HEK293 (cell line): Measurements from ENCODE around the gene SLF1.

Source experiments
- CTCF ChIA-PET: fragments of 350-600 bp; formaldehyde crosslinking; extraction: SDS; loops from one replicate; lab custom pipeline; 2021; ENCODE audit warnings: antibody characterized with exemption; lab: Yijun Ruan, JAX
- POLR2A ChIA-PET: fragments of 300-600 bp; formaldehyde crosslinking; extraction: SDS; loops from one replicate; lab custom pipeline; 2020; ENCODE audit warnings: antibody characterized with exemption, inconsistent platforms; lab: Yijun Ruan, JAX
- H3K27ac ChIP-seq: fragments of 200-500 bp; sonication (Bioruptor generic); 2 replicates; pipeline ENCODE4 v1.5.1; 2014; ENCODE audit warnings: low read depth, low read length, control low read depth, inconsistent platforms; ENCODE audit errors: extremely low read depth
- H3K36me3 ChIP-seq, 2 experiments: fragments of 200-500 bp in 1 of 2; sonication (Bioruptor generic) in 1 of 2; 1 replicate in 1 of 2; 2 replicates in 1 of 2; pipeline ENCODE4 v1.5.1; 2014 to 2017; ENCODE audit warnings: inconsistent platforms in 2 of 2, low read length in 2 of 2; ENCODE audit not compliant: control insufficient read depth in 2 of 2, insufficient read depth in 1 of 2
- H3K4me1 ChIP-seq: fragments of 200-500 bp; sonication (Bioruptor generic); 2 replicates; pipeline ENCODE4 v1.5.1; 2014; ENCODE audit warnings: mild to moderate bottlenecking, low read length, inconsistent platforms; ENCODE audit not compliant: control insufficient read depth, insufficient read depth
- H3K4me3 ChIP-seq: 2 replicates; pipeline ENCODE4 v1.5.1; 2011; ENCODE audit warnings: low read depth, mild to moderate bottlenecking, control low read depth, low read length, moderate library complexity
- H3K9me3 ChIP-seq: fragments of 200-500 bp; sonication (Bioruptor generic); 2 replicates; pipeline ENCODE4 v1.5.1; 2014; ENCODE audit warnings: low read depth, low read length, inconsistent platforms; ENCODE audit not compliant: control insufficient read depth, insufficient read depth
- BCL11B ChIP-seq: fragments of 450-650 bp; formaldehyde crosslinking; IDR thresholded peaks from 2 replicates; pipeline ENCODE4 v1.5.1; 2016; ENCODE audit warnings: low read depth, missing biosample characterization, missing genetic modification characterization
- GLIS2 ChIP-seq: fragments of 450-650 bp; formaldehyde crosslinking; IDR thresholded peaks from 2 replicates; pipeline ENCODE4 v1.5.1; 2016; ENCODE audit warnings: missing biosample characterization, missing genetic modification characterization
- INSM2 ChIP-seq: fragments of 450-650 bp; formaldehyde crosslinking; IDR thresholded peaks from 2 replicates; pipeline ENCODE4 v1.5.1; 2016; ENCODE audit warnings: missing biosample characterization, missing genetic modification characterization
- TSHZ1 ChIP-seq: fragments of 450-650 bp; formaldehyde crosslinking; IDR thresholded peaks from 2 replicates; pipeline ENCODE4 v1.5.1; 2016; ENCODE audit warnings: missing biosample characterization, missing genetic modification characterization, borderline replicate concordance
- ZBTB21 ChIP-seq: fragments of 450-650 bp; formaldehyde crosslinking; IDR thresholded peaks from 2 replicates; pipeline ENCODE4 v1.5.1; 2017; ENCODE audit warnings: missing biosample characterization, missing genetic modification characterization
- ZBTB8A ChIP-seq: fragments of 450-650 bp; formaldehyde crosslinking; IDR thresholded peaks from 2 replicates; pipeline ENCODE4 v1.5.1; 2016; ENCODE audit warnings: missing biosample characterization, missing genetic modification characterization
- ZFP3 ChIP-seq: fragments of 450-650 bp; formaldehyde crosslinking; IDR thresholded peaks from 2 replicates; pipeline ENCODE4 v1.5.1; 2016; ENCODE audit warnings: low read depth, missing biosample characterization, missing genetic modification characterization
- ZFP37 ChIP-seq: fragments of 450-650 bp; formaldehyde crosslinking; IDR thresholded peaks from 2 replicates; pipeline ENCODE4 v1.5.1; 2016; ENCODE audit warnings: missing biosample characterization, missing genetic modification characterization
- ZNF132 ChIP-seq: fragments of 450-650 bp; formaldehyde crosslinking; IDR thresholded peaks from 2 replicates; pipeline ENCODE4 v1.5.1; 2017; ENCODE audit warnings: missing biosample characterization, missing genetic modification characterization, borderline replicate concordance
- ZNF184 ChIP-seq: fragments of 450-650 bp; IDR thresholded peaks from 2 replicates; pipeline ENCODE4 v1.5.1; 2018; ENCODE audit warnings: missing biosample characterization, mild to moderate bottlenecking, missing genetic modification characterization
- ZNF324 ChIP-seq: fragments of 450-650 bp; formaldehyde crosslinking; IDR thresholded peaks from 2 replicates; pipeline ENCODE4 v1.5.1; 2016; ENCODE audit warnings: missing biosample characterization, missing genetic modification characterization
- ZNF529 ChIP-seq: fragments of 450-650 bp; formaldehyde crosslinking; IDR thresholded peaks from 2 replicates; pipeline ENCODE4 v1.5.1; 2017; ENCODE audit warnings: missing genetic modification characterization, missing biosample characterization; ENCODE audit not compliant: insufficient replicate concordance
- ZNF548 ChIP-seq: fragments of 450-650 bp; formaldehyde crosslinking; IDR thresholded peaks from 2 replicates; pipeline ENCODE4 v1.5.1; 2016; ENCODE audit warnings: missing biosample characterization, missing genetic modification characterization
- ZNF600 ChIP-seq: fragments of 450-650 bp; formaldehyde crosslinking; IDR thresholded peaks from 2 replicates; pipeline ENCODE4 v1.5.1; 2016; ENCODE audit warnings: missing biosample characterization, missing genetic modification characterization
- ZNF660 ChIP-seq: fragments of 450-650 bp; IDR thresholded peaks from 2 replicates; pipeline ENCODE4 v1.5.1; 2018; ENCODE audit warnings: missing biosample characterization, mild to moderate bottlenecking, missing genetic modification characterization
- ZNF768 ChIP-seq: fragments of 450-650 bp; formaldehyde crosslinking; IDR thresholded peaks from 2 replicates; pipeline ENCODE4 v1.5.1; 2018; ENCODE audit warnings: missing biosample characterization, mild to moderate bottlenecking, missing genetic modification characterization
- ZNF776 ChIP-seq: fragments of 450-650 bp; formaldehyde crosslinking; IDR thresholded peaks from 2 replicates; pipeline ENCODE4 v1.5.0; 2017; ENCODE audit warnings: missing biosample characterization, missing genetic modification characterization, borderline replicate concordance
- ZNF837 ChIP-seq: fragments of 450-650 bp; formaldehyde crosslinking; IDR thresholded peaks from 2 replicates; pipeline ENCODE4 v1.5.1; 2016; ENCODE audit warnings: missing biosample characterization, missing genetic modification characterization
- TF ChIP-seq, protein P1 (sequence below): fragments of 450-650 bp; formaldehyde crosslinking; IDR thresholded peaks from 2 replicates; pipeline ENCODE4 v1.5.1; 2016; ENCODE audit warnings: missing biosample characterization, missing genetic modification characterization
- TF ChIP-seq, protein P2 (sequence below): fragments of 450-650 bp; formaldehyde crosslinking; conservative IDR thresholded peaks from 2 replicates; pipeline ENCODE4 v1.5.1; 2016; ENCODE audit warnings: low read depth, missing biosample characterization, missing genetic modification characterization
- TF ChIP-seq, protein P3 (sequence below): fragments of 450-650 bp; formaldehyde crosslinking; IDR thresholded peaks from 2 replicates; pipeline ENCODE4 v1.5.1; 2017; ENCODE audit warnings: missing biosample characterization, mild to moderate bottlenecking, missing genetic modification characterization, moderate library complexity
- TF ChIP-seq, protein P4 (sequence below): fragments of 450-650 bp; formaldehyde crosslinking; IDR thresholded peaks from 2 replicates; pipeline ENCODE4 v1.5.1; 2017; ENCODE audit warnings: missing biosample characterization, missing genetic modification characterization

The SLF1 gene

GRCh38 chr5:94618493-94619328 is at the start of gene SLF1, which contains the start of gene KIAA0825:
Gene SLF1, plus strand, starts transcription at chr5:94618669. Its CDS starts 10,142 bp downstream, at chr5:94628811.
Gene KIAA0825, minus strand, starts transcription at chr5:94618604. Its CDS starts 81,478 bp downstream, at chr5:94537126.
- peaks cover 24% of the 10 kb centered on the region; the same call in 1 of the 2 replicates for H3K4me1 ChIP-seq
- POLR2A ChIA-PET = interaction anchor here (0.8 to 1.3 kb wide), 3 partner anchors 9 to 119 kb away, joined by 4 read pairs; no protein-coding TSS in a partner anchor
- H3K4me3 ChIP-seq = peak within 1 kb of the TSS; percentile 99
- no peaks in the 10 kb centered on the region for H3K36me3 ChIP-seq
- peak within 1 kb of the TSS; percentile 86 for H3K27ac ChIP-seq
- CTCF ChIA-PET = interaction anchor here (0.6 to 1.0 kb wide), 3 partner anchors 109 to 1505 kb away, joined by 3 read pairs; no protein-coding TSS in a partner anchor
- no peaks in the 10 kb centered on the region for H3K9me3 ChIP-seq
- TF ChIP-seq ZNF776 = no peak
- TF ChIP-seq ZFP3 (tag by site-specific recombination) = no peak
- no peak for TF ChIP-seq ZNF132
- TF ChIP-seq, protein P1, sequence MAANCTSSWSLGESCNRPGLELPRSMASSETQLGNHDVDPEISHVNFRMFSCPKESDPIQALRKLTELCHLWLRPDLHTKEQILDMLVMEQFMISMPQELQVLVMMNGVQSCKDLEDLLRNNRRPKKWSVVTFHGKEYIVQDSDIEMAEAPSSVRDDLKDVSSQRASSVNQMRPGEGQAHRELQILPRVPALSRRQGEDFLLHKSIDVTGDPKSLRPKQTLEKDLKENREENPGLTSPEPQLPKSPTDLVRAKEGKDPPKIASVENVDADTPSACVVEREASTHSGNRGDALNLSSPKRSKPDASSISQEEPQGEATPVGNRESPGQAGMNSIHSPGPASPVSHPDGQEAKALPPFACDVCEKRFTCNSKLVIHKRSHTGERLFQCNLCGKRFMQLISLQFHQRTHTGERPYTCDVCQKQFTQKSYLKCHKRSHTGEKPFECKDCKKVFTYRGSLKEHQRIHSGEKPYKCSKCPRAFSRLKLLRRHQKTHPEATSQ (tag by site-specific recombination) = 0 out of 2 replicates have a peak, but pooled peaks have one; percentile 44
- peak; percentile 60 for TF ChIP-seq ZNF660 (tag by site-specific recombination)
- TF ChIP-seq ZNF184 (tag by site-specific recombination) = no peak
- TF ChIP-seq INSM2 (tag by site-specific recombination) = peak; percentile 49; the same call in 1 of the 2 replicates
- peak; percentile 59 for TF ChIP-seq ZBTB8A (tag by site-specific recombination)
- peak; percentile 73; the same call in 1 of the 2 replicates for TF ChIP-seq ZFP37 (tag by site-specific recombination)
- TF ChIP-seq ZNF768 (tag by site-specific recombination) = peak; percentile 32; the same call in 1 of the 2 replicates
- TF ChIP-seq, protein P2, sequence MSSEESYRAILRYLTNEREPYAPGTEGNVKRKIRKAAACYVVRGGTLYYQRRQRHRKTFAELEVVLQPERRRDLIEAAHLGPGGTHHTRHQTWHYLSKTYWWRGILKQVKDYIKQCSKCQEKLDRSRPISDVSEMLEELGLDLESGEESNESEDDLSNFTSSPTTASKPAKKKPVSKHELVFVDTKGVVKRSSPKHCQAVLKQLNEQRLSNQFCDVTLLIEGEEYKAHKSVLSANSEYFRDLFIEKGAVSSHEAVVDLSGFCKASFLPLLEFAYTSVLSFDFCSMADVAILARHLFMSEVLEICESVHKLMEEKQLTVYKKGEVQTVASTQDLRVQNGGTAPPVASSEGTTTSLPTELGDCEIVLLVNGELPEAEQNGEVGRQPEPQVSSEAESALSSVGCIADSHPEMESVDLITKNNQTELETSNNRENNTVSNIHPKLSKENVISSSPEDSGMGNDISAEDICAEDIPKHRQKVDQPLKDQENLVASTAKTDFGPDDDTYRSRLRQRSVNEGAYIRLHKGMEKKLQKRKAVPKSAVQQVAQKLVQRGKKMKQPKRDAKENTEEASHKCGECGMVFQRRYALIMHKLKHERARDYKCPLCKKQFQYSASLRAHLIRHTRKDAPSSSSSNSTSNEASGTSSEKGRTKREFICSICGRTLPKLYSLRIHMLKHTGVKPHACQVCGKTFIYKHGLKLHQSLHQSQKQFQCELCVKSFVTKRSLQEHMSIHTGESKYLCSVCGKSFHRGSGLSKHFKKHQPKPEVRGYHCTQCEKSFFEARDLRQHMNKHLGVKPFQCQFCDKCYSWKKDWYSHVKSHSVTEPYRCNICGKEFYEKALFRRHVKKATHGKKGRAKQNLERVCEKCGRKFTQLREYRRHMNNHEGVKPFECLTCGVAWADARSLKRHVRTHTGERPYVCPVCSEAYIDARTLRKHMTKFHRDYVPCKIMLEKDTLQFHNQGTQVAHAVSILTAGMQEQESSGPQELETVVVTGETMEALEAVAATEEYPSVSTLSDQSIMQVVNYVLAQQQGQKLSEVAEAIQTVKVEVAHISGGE = peak; percentile 98
- 0 out of 2 replicates have a peak, but pooled peaks have one; percentile 13 for TF ChIP-seq TSHZ1 (tag by site-specific recombination)
- TF ChIP-seq ZBTB21 (tag by site-specific recombination) = peak; percentile 62
- TF ChIP-seq, protein P3, sequence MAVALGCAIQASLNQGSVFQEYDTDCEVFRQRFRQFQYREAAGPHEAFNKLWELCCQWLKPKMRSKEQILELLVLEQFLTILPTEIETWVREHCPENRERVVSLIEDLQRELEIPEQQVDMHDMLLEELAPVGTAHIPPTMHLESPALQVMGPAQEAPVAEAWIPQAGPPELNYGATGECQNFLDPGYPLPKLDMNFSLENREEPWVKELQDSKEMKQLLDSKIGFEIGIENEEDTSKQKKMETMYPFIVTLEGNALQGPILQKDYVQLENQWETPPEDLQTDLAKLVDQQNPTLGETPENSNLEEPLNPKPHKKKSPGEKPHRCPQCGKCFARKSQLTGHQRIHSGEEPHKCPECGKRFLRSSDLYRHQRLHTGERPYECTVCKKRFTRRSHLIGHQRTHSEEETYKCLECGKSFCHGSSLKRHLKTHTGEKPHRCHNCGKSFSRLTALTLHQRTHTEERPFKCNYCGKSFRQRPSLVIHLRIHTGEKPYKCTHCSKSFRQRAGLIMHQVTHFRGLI = no peak
- peak; percentile 82 for TF ChIP-seq ZNF600 (tag by site-specific recombination)
- TF ChIP-seq ZNF324 = no peak
- TF ChIP-seq BCL11B (tag by site-specific recombination) = no peak
- TF ChIP-seq ZNF548 = no peak
- peak; percentile 82 for TF ChIP-seq GLIS2
- TF ChIP-seq, protein P4, sequence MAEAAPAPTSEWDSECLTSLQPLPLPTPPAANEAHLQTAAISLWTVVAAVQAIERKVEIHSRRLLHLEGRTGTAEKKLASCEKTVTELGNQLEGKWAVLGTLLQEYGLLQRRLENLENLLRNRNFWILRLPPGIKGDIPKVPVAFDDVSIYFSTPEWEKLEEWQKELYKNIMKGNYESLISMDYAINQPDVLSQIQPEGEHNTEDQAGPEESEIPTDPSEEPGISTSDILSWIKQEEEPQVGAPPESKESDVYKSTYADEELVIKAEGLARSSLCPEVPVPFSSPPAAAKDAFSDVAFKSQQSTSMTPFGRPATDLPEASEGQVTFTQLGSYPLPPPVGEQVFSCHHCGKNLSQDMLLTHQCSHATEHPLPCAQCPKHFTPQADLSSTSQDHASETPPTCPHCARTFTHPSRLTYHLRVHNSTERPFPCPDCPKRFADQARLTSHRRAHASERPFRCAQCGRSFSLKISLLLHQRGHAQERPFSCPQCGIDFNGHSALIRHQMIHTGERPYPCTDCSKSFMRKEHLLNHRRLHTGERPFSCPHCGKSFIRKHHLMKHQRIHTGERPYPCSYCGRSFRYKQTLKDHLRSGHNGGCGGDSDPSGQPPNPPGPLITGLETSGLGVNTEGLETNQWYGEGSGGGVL (tag by site-specific recombination) = 0 out of 2 replicates have a peak, but pooled peaks have one; percentile 10
- TF ChIP-seq ZNF529 = no peak
- TF ChIP-seq ZNF837 (tag by site-specific recombination) = no peak
